ENCODE measurements around the gene SMARCD3.
A peak's percentile ranks its signal among the peaks of the same experiment; 100 is the strongest.

- TF ChIP-seq POLR2AphosphoS5 (IDR thresholded peaks at IDR 0.05): peak; percentile 10
- TF ChIP-seq RAD21 (conservative IDR thresholded peaks at IDR 0.05): no peak
- no peak for TF ChIP-seq SMC3 (conservative IDR thresholded peaks at IDR 0.05; ENCODE audit: poor library complexity)
- TF ChIP-seq, protein P1, sequence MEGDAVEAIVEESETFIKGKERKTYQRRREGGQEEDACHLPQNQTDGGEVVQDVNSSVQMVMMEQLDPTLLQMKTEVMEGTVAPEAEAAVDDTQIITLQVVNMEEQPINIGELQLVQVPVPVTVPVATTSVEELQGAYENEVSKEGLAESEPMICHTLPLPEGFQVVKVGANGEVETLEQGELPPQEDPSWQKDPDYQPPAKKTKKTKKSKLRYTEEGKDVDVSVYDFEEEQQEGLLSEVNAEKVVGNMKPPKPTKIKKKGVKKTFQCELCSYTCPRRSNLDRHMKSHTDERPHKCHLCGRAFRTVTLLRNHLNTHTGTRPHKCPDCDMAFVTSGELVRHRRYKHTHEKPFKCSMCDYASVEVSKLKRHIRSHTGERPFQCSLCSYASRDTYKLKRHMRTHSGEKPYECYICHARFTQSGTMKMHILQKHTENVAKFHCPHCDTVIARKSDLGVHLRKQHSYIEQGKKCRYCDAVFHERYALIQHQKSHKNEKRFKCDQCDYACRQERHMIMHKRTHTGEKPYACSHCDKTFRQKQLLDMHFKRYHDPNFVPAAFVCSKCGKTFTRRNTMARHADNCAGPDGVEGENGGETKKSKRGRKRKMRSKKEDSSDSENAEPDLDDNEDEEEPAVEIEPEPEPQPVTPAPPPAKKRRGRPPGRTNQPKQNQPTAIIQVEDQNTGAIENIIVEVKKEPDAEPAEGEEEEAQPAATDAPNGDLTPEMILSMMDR (IDR thresholded peaks at IDR 0.05; ENCODE audit: poor library complexity, severe bottlenecking): no peak
- TF ChIP-seq EP300 (conservative IDR thresholded peaks at IDR 0.05; ENCODE audit: poor library complexity, severe bottlenecking): no peak
Measured at GRCh38 chr7:151237244-151238189, 11.0 kb downstream of the SMARCD3 start.
